Stomach (tissue), 9 donors: ENCODE data around the gene ZNF396. TPM values are rescaled to one million over a fixed set of nuclear protein-coding genes. Genes with fewer than 3 reads are reported as not detected.

Source experiments
- DNase-seq, 2 donors: peaks; one replicate each; pipeline versions ENCODE4 v3.0.0 to v3.0.0-alpha.2; 2013 to 2019
- H3K27ac ChIP-seq, 5 donors: fragments of 200-600 bp in 4 of 5; sonication (generic) in 4 of 5; one replicate each; pipeline ENCODE4 v1.5.1; 2013 to 2019; ENCODE audit warnings: mild to moderate bottlenecking in 1 of 5, moderate library complexity in 1 of 5
- H3K27me3 ChIP-seq, 3 donors: fragments of 200-600 bp; sonication (generic); one replicate each; pipeline ENCODE4 v1.5.1; 2017 to 2019; ENCODE audit warnings: mixed run types in 1 of 3
- H3K36me3 ChIP-seq, 4 donors: fragments of 200-600 bp; sonication (generic); 1 replicate in 3 of 4; 2 replicates in 1 of 4; pipeline ENCODE4 v1.5.1; 2016 to 2019
- H3K4me1 ChIP-seq, 4 donors: fragments of 200-600 bp; sonication (generic); one replicate each; pipeline ENCODE4 v1.5.1; 2016 to 2019
- H3K4me3 ChIP-seq, 4 donors: fragments of 200-600 bp; sonication (generic) in 3 of 4; one replicate each; pipeline ENCODE4 v1.5.1; 2016 to 2019; ENCODE audit warnings: mild to moderate bottlenecking in 1 of 4
- H3K9me3 ChIP-seq, 4 donors: fragments of 200-600 bp; sonication (generic); one replicate each; pipeline ENCODE4 v1.5.1; 2016 to 2019
- EP300 ChIP-seq: sonication (generic); formaldehyde crosslinking; IDR thresholded peaks from one replicate; pipeline ENCODE4 v1.6.1; 2017; ENCODE audit warnings: antibody characterized with exemption
- POLR2A ChIP-seq, 4 donors: fragments of 450-650 bp; IDR thresholded peaks; one replicate each; pipeline ENCODE4 v1.6.1; 2016; ENCODE audit warnings: antibody characterized with exemption in 4 of 4, control low read depth in 2 of 4, mild to moderate bottlenecking in 1 of 4, moderate library complexity in 1 of 4
- POLR2AphosphoS5 ChIP-seq, 3 donors: sonication (generic); formaldehyde crosslinking; IDR thresholded peaks; one replicate each; pipeline ENCODE4 v1.6.1; 2016; ENCODE audit warnings: antibody characterized with exemption in 3 of 3
- WGBS, 5 donors: extraction: QIAGEN DNeasy Blood & Tissue Kit in 3 of 5; methylation state at CpG; one replicate each; pipeline versions ENCODE4 v1.1.5 to v1.1.7; 2013 to 2018; 5-methylcytosine and 5-hydroxymethylcytosine counted together
- intact Hi-C: fragments of 100-400 bp; cut with DNase I; formaldehyde crosslinking; loops from one replicate; pipeline ENCODE4 v1.15.1; 2023; ENCODE audit warnings: low total_unique reads
- polyA plus RNA-seq, 3 donors: library from polyadenylated mRNA; stranded (reverse); fragments of 200-250 nt; gene quantifications; one replicate each; pipeline ENCODE4 v1.2.3, GENCODE V29; 2013
- total RNA-seq, 5 donors: library from RNA; depleted of rRNA; stranded (reverse); fragments of >200 nt; gene quantifications; one replicate each; pipeline versions ENCODE4 v1.1.0 to v1.2.3, GENCODE V29; 2014 to 2016
- TF ChIP-seq, protein P1 (sequence below), 7 experiments: fragments of 450-650 bp in 4 of 7; fragments of 200-600 bp in 3 of 7; sonication (generic) in 3 of 7; IDR thresholded peaks; one replicate each; pipeline ENCODE4 v1.5.1; 2016 to 2019; ENCODE audit warnings: antibody characterized with exemption in 7 of 7, control low read depth in 2 of 7, mild to moderate bottlenecking in 1 of 7
- donor health status: healthy with polysubstance abuse.
- donor health status: Bipolar disorder and iron deficiency.
- donor health status: healthy.

Gene ZNF396
- total and polyA plus RNA-seq, 8 donors: 1.3 to 7.6 (median 4.3) TPM; not detected in 1

DNA sequence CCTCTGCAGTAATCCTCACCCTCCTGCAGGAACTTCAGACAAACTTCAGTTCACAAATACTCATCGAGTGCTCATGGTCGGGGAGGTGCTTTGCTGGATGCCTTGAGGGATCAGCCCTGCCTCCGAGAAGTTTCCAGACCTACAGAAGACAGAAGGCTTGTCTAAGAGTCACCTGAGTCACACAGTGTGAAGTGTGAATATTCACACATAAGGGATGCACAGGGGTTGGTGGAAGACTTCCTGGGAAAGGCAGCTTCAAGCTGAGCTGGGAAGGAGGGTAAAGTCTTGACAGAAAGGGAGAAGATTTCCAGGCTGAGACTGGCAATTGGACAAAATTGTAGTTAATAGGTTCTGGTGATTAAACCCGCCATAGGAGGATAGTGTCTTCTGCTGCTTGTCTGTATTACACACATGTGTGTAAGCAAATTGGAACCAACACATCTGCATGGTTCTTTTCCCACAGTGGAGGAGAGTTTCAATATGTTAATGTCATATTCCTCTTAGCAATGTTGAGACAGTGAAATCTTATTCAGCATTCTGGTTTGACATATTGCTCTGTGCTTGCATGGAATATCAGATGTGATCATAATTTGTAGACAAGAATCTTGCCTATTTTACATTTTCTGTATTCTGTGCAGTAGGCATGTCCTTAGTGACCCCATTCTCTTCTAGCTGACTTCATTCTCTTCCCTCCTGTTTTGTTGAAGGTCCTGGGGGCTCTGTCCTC, 34.7 kb upstream of the ZNF396 start:
- H3K36me3 ChIP-seq: no peaks in the 10 kb centered on the region
- no peak overlapping the region for H3K4me3 ChIP-seq
- no peak for DNase-seq
- intact Hi-C loops: loop anchor here (10.0 kb wide), 1 partner anchor 103 kb away; no protein-coding TSS in a partner anchor
- no peak overlapping the region for H3K27ac ChIP-seq
- WGBS, 5 donors: 82 to 95% (median 90%) methylated on average over 3 to 4 of the region's 4 CpGs
- no peaks in the 10 kb centered on the region for H3K9me3 ChIP-seq
- TF ChIP-seq EP300 (no peak), POLR2A (IDR thresholded peaks at IDR 0.05) (no peak), POLR2AphosphoS5 (IDR thresholded peaks at IDR 0.05) (no peak)
- TF ChIP-seq, protein P1, sequence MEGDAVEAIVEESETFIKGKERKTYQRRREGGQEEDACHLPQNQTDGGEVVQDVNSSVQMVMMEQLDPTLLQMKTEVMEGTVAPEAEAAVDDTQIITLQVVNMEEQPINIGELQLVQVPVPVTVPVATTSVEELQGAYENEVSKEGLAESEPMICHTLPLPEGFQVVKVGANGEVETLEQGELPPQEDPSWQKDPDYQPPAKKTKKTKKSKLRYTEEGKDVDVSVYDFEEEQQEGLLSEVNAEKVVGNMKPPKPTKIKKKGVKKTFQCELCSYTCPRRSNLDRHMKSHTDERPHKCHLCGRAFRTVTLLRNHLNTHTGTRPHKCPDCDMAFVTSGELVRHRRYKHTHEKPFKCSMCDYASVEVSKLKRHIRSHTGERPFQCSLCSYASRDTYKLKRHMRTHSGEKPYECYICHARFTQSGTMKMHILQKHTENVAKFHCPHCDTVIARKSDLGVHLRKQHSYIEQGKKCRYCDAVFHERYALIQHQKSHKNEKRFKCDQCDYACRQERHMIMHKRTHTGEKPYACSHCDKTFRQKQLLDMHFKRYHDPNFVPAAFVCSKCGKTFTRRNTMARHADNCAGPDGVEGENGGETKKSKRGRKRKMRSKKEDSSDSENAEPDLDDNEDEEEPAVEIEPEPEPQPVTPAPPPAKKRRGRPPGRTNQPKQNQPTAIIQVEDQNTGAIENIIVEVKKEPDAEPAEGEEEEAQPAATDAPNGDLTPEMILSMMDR (IDR thresholded peaks at IDR 0.05): no peak
- no peaks in the 10 kb centered on the region for H3K27me3 ChIP-seq
- H3K4me1 ChIP-seq: peaks cover 0 to 37% (median 16%) of the 10 kb centered on the region in 4 donors

DNA sequence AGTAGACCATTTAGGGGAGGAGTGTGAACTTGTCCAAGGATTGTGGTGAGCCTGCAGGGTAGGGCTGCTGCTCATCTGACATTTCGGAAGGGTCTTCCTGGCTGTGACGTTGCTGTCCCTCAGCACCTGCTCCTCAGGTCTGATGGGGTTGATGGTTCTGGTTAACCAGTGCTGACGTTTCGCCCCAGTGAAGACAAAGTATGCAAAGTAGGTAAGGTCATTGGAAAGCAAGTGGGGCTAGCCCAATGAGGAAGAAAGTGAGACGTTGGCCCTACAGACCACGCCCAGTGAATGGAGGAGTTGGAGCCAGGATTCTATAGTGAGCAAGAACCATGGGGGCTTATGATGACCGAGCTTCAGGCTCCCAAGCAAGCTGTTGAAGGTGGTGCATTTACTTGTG, 33.4 kb upstream of the ZNF396 start:
- Histone ChIP-seq H3K9me3 (no peaks in the 10 kb centered on the region), H3K4me3 (no peak overlapping the region), H3K36me3 (no peaks in the 10 kb centered on the region), H3K27me3 (no peaks in the 10 kb centered on the region), H3K4me1 (peaks cover 0 to 32% (median 13%) of the 10 kb centered on the region in 4 donors), H3K27ac (no peak overlapping the region)
- intact Hi-C loops: loop anchor here (10.0 kb wide), 1 partner anchor 104 kb away; no protein-coding TSS in a partner anchor
- DNase-seq: no peak
- no peak for TF ChIP-seq POLR2A (IDR thresholded peaks at IDR 0.05)
- TF ChIP-seq EP300: no peak
- no peak for TF ChIP-seq POLR2AphosphoS5 (IDR thresholded peaks at IDR 0.05)
- TF ChIP-seq, protein P1 (IDR thresholded peaks at IDR 0.05): no peak
- 80 to 85% (median 80%) methylated on average over 7 of the region's 7 CpGs for WGBS, 5 donors

DNA sequence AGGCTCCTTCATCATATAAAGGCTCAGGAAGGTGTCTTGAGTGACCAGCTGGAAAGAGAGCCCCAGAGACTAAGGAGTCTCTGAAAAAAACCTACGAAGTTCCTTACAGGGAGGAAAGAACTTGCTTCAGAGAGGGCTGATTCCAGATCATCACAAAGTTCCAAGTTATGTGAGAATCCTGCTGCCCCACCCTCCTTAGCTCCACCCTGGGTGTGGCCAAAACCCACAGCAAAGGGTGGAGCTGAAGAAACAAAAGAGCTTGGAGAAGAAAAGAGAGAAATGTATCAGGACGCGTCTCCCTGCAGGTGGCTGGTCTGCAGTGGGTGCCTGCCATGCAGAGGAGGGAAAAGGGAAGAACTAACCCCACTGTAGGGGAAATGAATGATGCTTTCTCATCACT, 32.8 kb upstream of the ZNF396 start:
- 40 to 77% (median 45%) methylated on average over 3 of the region's 3 CpGs for WGBS, 5 donors
- intact Hi-C loops: loop anchor here (10.0 kb wide), 1 partner anchor 105 kb away; no protein-coding TSS in a partner anchor
- no peak overlapping the region for H3K27ac ChIP-seq
- DNase-seq: peak in 1 of 2 donors; percentile 73
- H3K4me3 ChIP-seq: no peak overlapping the region
- H3K36me3 ChIP-seq: no peaks in the 10 kb centered on the region
- no peaks in the 10 kb centered on the region for H3K9me3 ChIP-seq
- TF ChIP-seq POLR2A (IDR thresholded peaks at IDR 0.05) (no peak), POLR2AphosphoS5 (IDR thresholded peaks at IDR 0.05) (no peak), EP300 (no peak)
- TF ChIP-seq, protein P1 (IDR thresholded peaks at IDR 0.05): no peak
- H3K27me3 ChIP-seq: no peaks in the 10 kb centered on the region
- H3K4me1 ChIP-seq: peaks cover 0 to 28% (median 12%) of the 10 kb centered on the region in 4 donors

DNA sequence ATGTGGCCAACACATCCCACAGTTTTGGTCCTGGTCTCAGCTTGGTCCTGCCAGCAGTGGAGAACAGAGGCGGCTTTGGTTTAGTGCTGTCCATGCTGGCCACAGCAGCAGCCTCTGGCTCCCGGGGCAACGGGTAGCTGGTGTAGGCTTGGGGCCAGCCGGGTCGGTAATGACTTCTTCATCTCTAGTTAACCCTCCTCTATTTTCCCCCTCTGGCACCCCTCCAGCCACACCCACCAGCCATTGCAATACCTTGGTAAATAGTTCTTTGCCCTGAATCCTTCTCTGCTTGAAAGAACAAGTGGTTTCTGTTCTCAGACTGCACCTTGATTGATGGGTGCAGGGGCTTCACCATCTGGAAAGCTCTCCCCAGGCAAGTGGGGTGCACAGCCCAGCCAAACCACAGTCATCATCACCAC, 31.7 kb upstream of the ZNF396 start:
- Histone ChIP-seq H3K27ac (no peak overlapping the region), H3K9me3 (no peaks in the 10 kb centered on the region), H3K36me3 (no peaks in the 10 kb centered on the region), H3K4me3 (no peak overlapping the region), H3K4me1 (peaks cover 0 to 28% (median 12%) of the 10 kb centered on the region in 4 donors), H3K27me3 (no peaks in the 10 kb centered on the region)
- 46 to 60% (median 50%) methylated on average over 5 of the region's 5 CpGs for WGBS, 5 donors
- TF ChIP-seq, protein P1 (IDR thresholded peaks at IDR 0.05): no peak
- TF ChIP-seq POLR2AphosphoS5 (IDR thresholded peaks at IDR 0.05): no peak
- no peak for TF ChIP-seq POLR2A (IDR thresholded peaks at IDR 0.05)
- no peak for TF ChIP-seq EP300
- peak; percentile 51 to 77 for DNase-seq
- intact Hi-C loops: no loop called here
